Measurements from ENCODE around the gene FOXN4. TPM values are rescaled to one million over a fixed set of nuclear protein-coding genes. Genes with fewer than 3 reads are reported as not detected.

Gene FOXN4
- total and polyA plus RNA-seq, 2 donors (not counting 3 experiments of a cell fraction or from before 2014, with no cell fraction given), result not detected

- Histone ChIP-seq H4K20me1 (replicated peaks; ENCODE audit: control insufficient read depth, extremely low read depth, insufficient read depth, low read length) (no peaks in the 10 kb centered on the region), H3K4me3 (replicated peaks in 1 of 3; ENCODE audit: insufficient read depth in 1 of 3, low read depth in 1 of 3, low read length in 3 of 3) (no peak overlapping the region), H2AFZ (ENCODE audit: low read depth, low read length) (no peak overlapping the region), H3K9me3 (replicated peaks; ENCODE audit: control insufficient read depth, insufficient read depth, low read length) (no peaks in the 10 kb centered on the region), H3K9ac (replicated peaks; ENCODE audit: extremely low read depth, insufficient read depth, low read length) (no peak overlapping the region), H3K27me3 (ENCODE audit: control insufficient read depth in 2 of 2, insufficient read depth in 2 of 2, low read length in 2 of 2) (no peaks in the 10 kb centered on the region), H3K4me1 (ENCODE audit: control insufficient read depth, extremely low read depth, insufficient read depth, low read length) (peaks cover 2% of the 10 kb centered on the region), H3K36me3 (ENCODE audit: control insufficient read depth in 2 of 2, extremely low read depth in 1 of 2, insufficient read depth in 2 of 2, low read length in 2 of 2) (no peaks in the 10 kb centered on the region), H3K79me2 (ENCODE audit: control insufficient read depth, insufficient read depth, low read length) (no peaks in the 10 kb centered on the region), H3K4me2 (ENCODE audit: insufficient read depth, low read length) (no peak overlapping the region), H3K9me1 (replicated peaks; ENCODE audit: control insufficient read depth, extremely low read depth, insufficient read depth, low read length) (no peaks in the 10 kb centered on the region), H3K27ac (ENCODE audit: insufficient read depth, low read depth, low read length) (no peak overlapping the region)
- no peak for TF ChIP-seq EZH2 (IDR thresholded peaks at IDR 0.05; ENCODE audit: borderline replicate concordance, low read depth, low read length, severe bottlenecking)
- no peak for TF ChIP-seq GATA2 (IDR thresholded peaks at IDR 0.05; ENCODE audit: insufficient read depth, insufficient read length, low read depth, low read length)
- TF ChIP-seq CTCF (IDR thresholded peaks at IDR 0.05; ENCODE audit: extremely low read depth in 1 of 2, insufficient read depth in 1 of 2, low read depth in 1 of 2, low read length in 2 of 2), result no peak
- no peak for TF ChIP-seq POLR2A (IDR thresholded peaks at IDR 0.05; ENCODE audit: low read depth, low read length)
- no TSS peak for BruUV-seq (replicated peaks)
- DNase-seq (ENCODE audit: low read depth, low spot score), result no peak
- ChIA-PET CTCF (interaction anchor here (1.2 kb wide), 1 partner anchor 23 kb away, joined by 3 read pairs; no protein-coding TSS in a partner anchor), POLR2A (no interaction called here)
- FAIRE-seq, result no peak
- dilution Hi-C loops (cut with MboI; ENCODE audit: extremely low pct_ligation_motif_present, low sequenced_read_pairs) (no loop called here), intact Hi-C loops (cut with micrococcal nuclease) (no loop called here)
Measured at GRCh38 chr12:109240365-109240764, 68.7 kb downstream of the FOXN4 start.

DNA sequence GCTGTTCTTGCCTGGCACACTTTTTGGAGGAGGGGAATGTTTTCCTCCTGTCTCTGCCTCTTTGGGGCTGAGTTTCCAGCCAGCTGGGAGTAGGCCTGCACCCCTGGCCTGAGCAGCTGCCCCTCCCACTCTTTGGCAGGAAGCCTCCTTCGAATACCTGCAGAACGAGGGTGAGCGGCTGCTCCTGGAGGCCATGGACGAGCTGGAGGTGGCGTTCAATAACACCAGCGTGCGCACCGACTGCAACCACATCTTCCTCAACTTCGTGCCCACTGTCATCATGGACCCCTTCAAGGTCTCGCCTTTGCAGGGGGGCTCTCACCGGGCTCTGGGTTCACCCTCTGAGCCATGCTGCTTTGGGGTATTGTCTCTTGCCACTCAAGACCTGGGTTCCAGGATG, 69.4 kb downstream of the FOXN4 start:
- DNase-seq (ENCODE audit: low read depth, low spot score) (no peak), FAIRE-seq (no peak)
- intact Hi-C loops (cut with micrococcal nuclease), result no loop called here
- Histone ChIP-seq H3K9me1 (replicated peaks; ENCODE audit: control insufficient read depth, extremely low read depth, insufficient read depth, low read length) (no peaks in the 10 kb centered on the region), H3K27me3 (ENCODE audit: control insufficient read depth in 2 of 2, insufficient read depth in 2 of 2, low read length in 2 of 2) (no peaks in the 10 kb centered on the region), H3K4me1 (ENCODE audit: control insufficient read depth, extremely low read depth, insufficient read depth, low read length) (peaks cover 2% of the 10 kb centered on the region), H3K9ac (replicated peaks; ENCODE audit: extremely low read depth, insufficient read depth, low read length) (no peak overlapping the region), H4K20me1 (replicated peaks; ENCODE audit: control insufficient read depth, extremely low read depth, insufficient read depth, low read length) (no peaks in the 10 kb centered on the region), H3K9me3 (replicated peaks; ENCODE audit: control insufficient read depth, insufficient read depth, low read length) (no peaks in the 10 kb centered on the region), H3K27ac (ENCODE audit: insufficient read depth, low read depth, low read length) (no peak overlapping the region), H3K4me2 (ENCODE audit: insufficient read depth, low read length) (no peak overlapping the region), H2AFZ (ENCODE audit: low read depth, low read length) (no peak overlapping the region), H3K4me3 (replicated peaks in 1 of 3; ENCODE audit: insufficient read depth in 1 of 3, low read depth in 1 of 3, low read length in 3 of 3) (no peak overlapping the region), H3K36me3 (ENCODE audit: control insufficient read depth in 2 of 2, extremely low read depth in 1 of 2, insufficient read depth in 2 of 2, low read length in 2 of 2) (no peaks in the 10 kb centered on the region), H3K79me2 (ENCODE audit: control insufficient read depth, insufficient read depth, low read length) (no peaks in the 10 kb centered on the region)
- ChIA-PET POLR2A (no interaction called here), CTCF (interaction anchor here (1.2 kb wide), 1 partner anchor 24 kb away, joined by 3 read pairs; no protein-coding TSS in a partner anchor)
- no TSS peak for BruUV-seq (replicated peaks)
- dilution Hi-C loops (cut with MboI; ENCODE audit: extremely low pct_ligation_motif_present, low sequenced_read_pairs), result no loop called here
- TF ChIP-seq FOS (IDR thresholded peaks at IDR 0.05; ENCODE audit: borderline replicate concordance, insufficient read depth, low read length), result no peak
- TF ChIP-seq POLR2A (IDR thresholded peaks at IDR 0.05; ENCODE audit: low read depth, low read length), result no peak
- TF ChIP-seq EZH2 (IDR thresholded peaks at IDR 0.05; ENCODE audit: borderline replicate concordance, low read depth, low read length, severe bottlenecking), result no peak
- TF ChIP-seq GATA2 (IDR thresholded peaks at IDR 0.05; ENCODE audit: insufficient read depth, insufficient read length, low read depth, low read length), result no peak
- TF ChIP-seq CTCF (IDR thresholded peaks at IDR 0.05; ENCODE audit: extremely low read depth in 1 of 2, insufficient read depth in 1 of 2, low read depth in 1 of 2, low read length in 2 of 2), result no peak
- TF ChIP-seq, protein P1, sequence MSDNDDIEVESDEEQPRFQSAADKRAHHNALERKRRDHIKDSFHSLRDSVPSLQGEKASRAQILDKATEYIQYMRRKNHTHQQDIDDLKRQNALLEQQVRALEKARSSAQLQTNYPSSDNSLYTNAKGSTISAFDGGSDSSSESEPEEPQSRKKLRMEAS (IDR thresholded peaks at IDR 0.05; ENCODE audit: insufficient read depth, insufficient read length), result no peak

Measured in endothelial cell of umbilical vein (primary cell).